Esophagus squamous epithelium (tissue), 5 donors: Measurements from ENCODE around the gene PDRG1. TPM values are rescaled to one million over a fixed set of nuclear protein-coding genes. Genes with fewer than 3 reads are reported as not detected.

Experiments
- DNase-seq: peaks from one replicate; lab custom pipeline; 2025; lab: John Stamatoyannopoulos, UW
- H3K27ac ChIP-seq, 4 donors: fragments of 200-600 bp; sonication (generic); one replicate each; pipeline ENCODE4 v1.5.1; 2016 to 2019; ENCODE audit warnings: mild to moderate bottlenecking in 1 of 4
- H3K27me3 ChIP-seq, 4 donors: fragments of 200-600 bp; sonication (generic); 1 replicate in 3 of 4; 2 replicates in 1 of 4; pipeline versions ENCODE4 v1.5.1 to v1.6.0; 2017 to 2021; ENCODE audit warnings: antibody characterized with exemption in 1 of 4
- H3K36me3 ChIP-seq, 3 donors: fragments of 200-600 bp; sonication (generic); one replicate each; pipeline ENCODE4 v1.5.1; 2016 to 2019
- H3K4me1 ChIP-seq, 3 donors: fragments of 200-600 bp; sonication (generic); one replicate each; pipeline ENCODE4 v1.5.1; 2017 to 2019
- H3K4me3 ChIP-seq, 4 donors: fragments of 200-600 bp; sonication (generic); 1 replicate in 3 of 4; 2 replicates in 1 of 4; pipeline ENCODE4 v1.5.1; 2016 to 2019; ENCODE audit warnings: mild to moderate bottlenecking in 2 of 4, moderate library complexity in 1 of 4
- H3K9me3 ChIP-seq, 3 donors: fragments of 200-600 bp; sonication (generic); one replicate each; pipeline ENCODE4 v1.5.1; 2016 to 2019
- CTCF ChIP-seq, 6 experiments: fragments of 450-650 bp in 4 of 6; fragments of 200-600 bp in 2 of 6; sonication (generic) in 2 of 6; IDR thresholded peaks; one replicate each; pipeline ENCODE4 v1.5.1; 2016 to 2019; ENCODE audit warnings: antibody characterized with exemption in 6 of 6, mild to moderate bottlenecking in 4 of 6, moderate library complexity in 4 of 6
- POLR2A ChIP-seq, 4 donors: fragments of 450-650 bp; IDR thresholded peaks; one replicate each; pipeline ENCODE4 v1.6.1; 2017; ENCODE audit warnings: antibody characterized with exemption in 4 of 4, mild to moderate bottlenecking in 4 of 4, moderate library complexity in 3 of 4
- WGBS, 2 donors: methylation state at CpG; one replicate each; pipeline ENCODE4 v1.1.5; 2018; 5-methylcytosine and 5-hydroxymethylcytosine counted together
- intact Hi-C: fragments of 100-400 bp; cut with DNase I; formaldehyde crosslinking; loops from one replicate; pipeline ENCODE4 v1.15.0; 2022
- total RNA-seq, 4 donors: library from RNA; depleted of rRNA; stranded (reverse); fragments of >200 nt; gene quantifications; one replicate each; pipeline ENCODE4 v1.1.0, GENCODE V29; 2016
- donor health status: DM: yes; HTN: yes; CAD: no.

The PDRG1 gene
- 10 to 100 TPM in 3 of 4 donors, 1 to 10 TPM in 1; 6.6 to 14.8 (median 11.1) TPM for total RNA-seq

GRCh38 chr20:31951530-31952453, at the start of gene PDRG1:
PDRG1 (minus strand) TSS chr20:31952046; CDS start chr20:31951961, 85 bp downstream.
- H3K27me3 ChIP-seq, result peaks cover 0 to 18% (median 0%) of the 10 kb centered on the region in 4 donors
- peaks cover 9 to 36% (median 16%) of the 10 kb centered on the region in 3 donors for H3K36me3 ChIP-seq
- DNase-seq, result peak; percentile 80
- H3K4me1 ChIP-seq, result peaks cover 12 to 24% (median 13%) of the 10 kb centered on the region in 3 donors
- peak within 1 kb of the TSS; percentile 75 to 98 (median 92) for H3K4me3 ChIP-seq
- TF ChIP-seq CTCF (IDR thresholded peaks at IDR 0.05) (peak; percentile 90 to 100 (median 96)), POLR2A (IDR thresholded peaks at IDR 0.05) (peak in 3 of 4 donors; percentile 48 to 63 (median 62))
- 0 to 6% methylated on average over 4 to 16 of the region's 63 CpGs for WGBS, 2 donors
- intact Hi-C loops, result loop anchor here (5.0 kb wide), 1 partner anchor 99 kb away; no protein-coding TSS in a partner anchor
- H3K9me3 ChIP-seq, result peaks cover 0 to 5% (median 0%) of the 10 kb centered on the region in 3 donors
- H3K27ac ChIP-seq, result peak within 1 kb of the TSS; percentile 81 to 89 (median 84)

- Histone ChIP-seq H3K4me3 (no peak overlapping the region), H3K27me3 (peaks cover 0 to 57% (median 0%) of the 10 kb centered on the region in 4 donors), H3K4me1 (peaks cover 0 to 7% (median 0%) of the 10 kb centered on the region in 3 donors), H3K36me3 (no peaks in the 10 kb centered on the region), H3K9me3 (no peaks in the 10 kb centered on the region), H3K27ac (no peak overlapping the region)
- intact Hi-C loops, result no loop called here
- no peak for DNase-seq
- WGBS, 2 donors, result 52 to 53% methylated on average over 2 of the region's 2 CpGs
- TF ChIP-seq POLR2A (IDR thresholded peaks at IDR 0.05) (no peak), CTCF (IDR thresholded peaks at IDR 0.05) (no peak)
Observed at GRCh38 chr20:31998246-31998645, 46.4 kb upstream of the PDRG1 start.

- 95 to 100% methylated on average over 4 to 7 of the region's 18 CpGs for WGBS, 2 donors
- intact Hi-C loops, result no loop called here
- no peak overlapping the region for H3K4me3 ChIP-seq
- no peak overlapping the region for H3K27ac ChIP-seq
- peaks cover 0 to 7% (median 0%) of the 10 kb centered on the region in 3 donors for H3K4me1 ChIP-seq
- no peak for TF ChIP-seq CTCF (IDR thresholded peaks at IDR 0.05)
- peaks cover 0 to 58% (median 0%) of the 10 kb centered on the region in 4 donors for H3K27me3 ChIP-seq
- no peaks in the 10 kb centered on the region for H3K36me3 ChIP-seq
- no peak for DNase-seq
- no peaks in the 10 kb centered on the region for H3K9me3 ChIP-seq
Observed at GRCh38 chr20:31996996-31997395, 45.1 kb upstream of the PDRG1 start.

- no peak for DNase-seq
- H3K4me3 ChIP-seq, result no peak overlapping the region
- 78 to 86% methylated on average over 2 of the region's 2 CpGs for WGBS, 2 donors
- H3K36me3 ChIP-seq, result no peaks in the 10 kb centered on the region
- intact Hi-C loops, result no loop called here
- H3K4me1 ChIP-seq, result peaks cover 0 to 7% (median 0%) of the 10 kb centered on the region in 3 donors
- peaks cover 0 to 43% (median 0%) of the 10 kb centered on the region in 4 donors for H3K27me3 ChIP-seq
- H3K27ac ChIP-seq, result no peak overlapping the region
- no peak for TF ChIP-seq CTCF (IDR thresholded peaks at IDR 0.05)
- no peak for TF ChIP-seq POLR2A (IDR thresholded peaks at IDR 0.05)
- H3K9me3 ChIP-seq, result no peaks in the 10 kb centered on the region
Observed at GRCh38 chr20:31992086-31992485, 40.2 kb upstream of the PDRG1 start.

GRCh38 chr20:31991339-31991705, 39.5 kb upstream of the PDRG1 start:
- WGBS, 2 donors, result 50 to 67% methylated on average over 1 of the region's 1 CpG
- no peak for DNase-seq

More at GRCh38 chr20:31991339-31991705, 39.5 kb upstream of the PDRG1 start:
- H3K4me1 ChIP-seq, result peaks cover 0 to 7% (median 0%) of the 10 kb centered on the region in 3 donors
- H3K27me3 ChIP-seq, result peaks cover 0 to 35% (median 0%) of the 10 kb centered on the region in 4 donors
- H3K4me3 ChIP-seq, result no peak overlapping the region
- intact Hi-C loops, result no loop called here
- TF ChIP-seq POLR2A (IDR thresholded peaks at IDR 0.05) (no peak), CTCF (IDR thresholded peaks at IDR 0.05) (no peak)
- no peaks in the 10 kb centered on the region for H3K36me3 ChIP-seq
- no peaks in the 10 kb centered on the region for H3K9me3 ChIP-seq
- H3K27ac ChIP-seq, result no peak overlapping the region
